Activated naive CD4-positive, alpha-beta T cell treated with anti-CD3 and anti-CD28 coated beads for 36 hours (primary cell): Measurements from ENCODE around the gene HPSE2. TPM values are rescaled to one million over a fixed set of nuclear protein-coding genes. Genes with fewer than 3 reads are reported as not detected.

Source experiments
- CTCF ChIA-PET: fragments of 350-600 bp; sonication (Branson Sonifier 250); formaldehyde crosslinking; loops from one replicate; lab custom pipeline; 2021; ENCODE audit warnings: antibody characterized with exemption; lab: Charles Lee
- DNase-seq: peaks from one replicate; pipeline ENCODE4 v3.0.0-alpha.2; 2020
- H3K27ac Mint-ChIP-seq: one replicate; pipeline ENCODE4 v1.8.0; 2021; ENCODE audit warnings: mild to moderate bottlenecking, mixed read lengths
- H3K27me3 Mint-ChIP-seq: one replicate; pipeline ENCODE4 v1.8.0; 2021; ENCODE audit warnings: low read depth, mixed read lengths
- H3K36me3 Mint-ChIP-seq: one replicate; pipeline ENCODE4 v1.8.0; 2021; ENCODE audit warnings: low read depth, mixed read lengths
- H3K4me1 Mint-ChIP-seq: one replicate; pipeline ENCODE4 v1.8.0; 2021; ENCODE audit warnings: low read depth, mixed read lengths
- H3K4me3 Mint-ChIP-seq: one replicate; pipeline ENCODE4 v1.8.0; 2021; ENCODE audit warnings: mild to moderate bottlenecking, moderate library complexity, mixed read lengths
- H3K9me3 Mint-ChIP-seq: one replicate; pipeline ENCODE4 v1.8.0; 2021; ENCODE audit warnings: mixed read lengths
- intact Hi-C: fragments of 100-400 bp; cut with micrococcal nuclease; formaldehyde crosslinking; loops from one replicate; pipeline ENCODE4 v1.15.1; 2023
- total RNA-seq, 2 experiments: library from RNA; stranded (reverse); gene quantifications; one replicate each; pipeline ENCODE4 v1.2.3, GENCODE V29; 2021

HPSE2 gene
- total RNA-seq, 2 experiments from 2014 or later = not detected

DNA sequence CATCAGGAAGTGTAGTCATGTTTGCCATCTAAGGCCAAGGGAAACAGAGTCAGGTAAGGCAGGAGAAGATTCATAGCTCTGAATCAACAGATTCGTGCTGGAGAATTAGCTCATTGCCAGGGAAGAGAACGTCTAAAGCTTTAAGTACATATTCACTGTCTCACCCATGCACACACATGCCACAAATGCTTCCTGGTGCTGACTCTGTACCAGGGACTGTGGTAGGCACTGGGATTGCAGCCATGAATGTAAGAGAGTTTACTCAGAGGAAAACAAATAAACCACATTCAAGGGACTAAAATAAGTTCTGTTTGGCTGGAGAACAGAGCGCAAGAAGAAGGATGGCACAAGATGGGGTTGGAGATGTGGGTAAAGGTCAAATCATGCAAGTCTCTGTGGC is 699.1 kb downstream of the HPSE2 start:
- Mint-ChIP-seq H3K27me3 (peaks cover 5% of the 10 kb centered on the region), H3K27ac (no peak overlapping the region), H3K4me3 (no peak overlapping the region), H3K9me3 (no peaks in the 10 kb centered on the region), H3K36me3 (no peaks in the 10 kb centered on the region), H3K4me1 (no peaks in the 10 kb centered on the region)
- intact Hi-C loops = no loop called here
- DNase-seq = no peak
- CTCF ChIA-PET = interaction anchor here (0.5 kb wide), 1 partner anchor 168 kb away, joined by 3 read pairs; no protein-coding TSS in a partner anchor

DNA sequence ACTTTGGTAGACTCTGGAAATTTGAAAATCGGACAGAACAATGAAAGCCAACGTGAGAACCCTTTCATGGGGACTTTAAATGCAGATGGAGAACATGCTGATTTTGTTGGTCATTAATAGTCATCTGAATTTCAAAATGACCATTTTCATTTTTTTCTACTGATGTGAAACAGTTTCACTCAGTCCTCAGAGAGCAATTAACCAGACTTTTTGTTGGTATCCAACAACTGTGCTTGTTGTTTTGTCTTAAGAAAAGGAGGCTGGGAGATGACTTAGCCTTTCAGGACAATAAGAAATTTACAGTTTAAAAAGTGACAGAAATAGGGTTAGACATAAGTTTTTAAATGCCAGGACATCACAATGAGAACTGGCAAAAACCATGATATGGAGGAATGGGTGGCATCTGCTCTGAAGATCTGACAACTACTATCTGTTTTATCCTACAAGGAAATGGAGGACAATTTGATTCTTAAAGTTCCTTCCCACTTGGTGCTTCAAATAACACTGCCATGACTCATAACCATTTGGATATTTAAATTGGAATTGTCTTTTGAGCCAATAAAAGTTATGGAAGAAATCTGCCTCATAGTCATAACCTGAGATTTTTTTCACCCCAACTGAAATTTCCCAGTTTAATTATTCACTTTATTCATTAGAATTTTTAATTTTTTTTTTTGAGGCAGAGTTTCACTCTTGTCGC is 701.8 kb downstream of the HPSE2 start:
- H3K27ac Mint-ChIP-seq = no peak overlapping the region
- no peak for DNase-seq
- intact Hi-C loops = no loop called here
- CTCF ChIA-PET = no interaction called here
- H3K4me3 Mint-ChIP-seq = no peak overlapping the region
- H3K9me3 Mint-ChIP-seq = no peaks in the 10 kb centered on the region
- H3K36me3 Mint-ChIP-seq = no peaks in the 10 kb centered on the region
- H3K4me1 Mint-ChIP-seq = no peaks in the 10 kb centered on the region
- peaks cover 3% of the 10 kb centered on the region for H3K27me3 Mint-ChIP-seq

DNA sequence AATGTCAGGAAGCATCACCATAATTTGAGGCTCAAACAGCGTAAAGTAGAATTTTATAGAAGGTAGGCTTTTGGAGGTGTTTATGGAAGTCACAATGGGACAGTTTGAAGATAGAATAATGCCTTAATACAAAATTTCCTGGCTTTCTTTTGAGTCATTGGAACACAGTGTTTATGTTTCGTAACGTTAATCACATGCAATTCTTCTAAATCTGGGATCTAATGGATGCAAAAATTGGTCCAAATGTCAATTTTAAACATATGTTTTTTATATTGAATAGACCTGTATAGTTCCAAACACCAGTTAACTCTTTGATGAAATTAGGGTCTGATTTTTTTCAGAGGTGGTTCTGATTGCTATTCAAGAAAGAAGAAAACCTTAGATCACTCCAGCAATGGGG is 702.4 kb downstream of the HPSE2 start:
- no peak overlapping the region for H3K4me3 Mint-ChIP-seq
- H3K4me1 Mint-ChIP-seq = no peaks in the 10 kb centered on the region
- H3K27ac Mint-ChIP-seq = no peak overlapping the region
- no peaks in the 10 kb centered on the region for H3K36me3 Mint-ChIP-seq
- CTCF ChIA-PET = no interaction called here
- DNase-seq = no peak
- no peaks in the 10 kb centered on the region for H3K9me3 Mint-ChIP-seq
- peaks cover 5% of the 10 kb centered on the region for H3K27me3 Mint-ChIP-seq
- intact Hi-C loops = no loop called here

DNA sequence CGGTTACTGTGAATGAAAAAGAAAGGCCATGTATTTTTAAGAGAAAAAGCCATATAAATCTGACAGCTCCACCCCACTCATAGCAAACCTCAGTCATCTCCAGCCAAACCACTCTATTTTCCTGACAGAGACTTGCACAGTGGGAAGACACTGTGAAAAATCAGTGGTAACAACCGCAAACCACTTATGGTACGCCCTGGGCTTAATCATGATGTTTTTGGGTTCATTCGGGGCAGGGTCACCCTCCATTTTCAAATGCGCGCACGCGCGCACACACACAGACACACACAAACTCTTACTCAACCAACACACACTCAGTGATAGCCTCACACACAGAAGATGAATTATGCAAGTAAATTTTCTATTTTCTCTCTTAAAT is 706.9 kb downstream of the HPSE2 start:
- Mint-ChIP-seq H3K36me3 (no peaks in the 10 kb centered on the region), H3K27ac (no peak overlapping the region), H3K27me3 (peaks cover 3% of the 10 kb centered on the region), H3K9me3 (no peaks in the 10 kb centered on the region), H3K4me3 (no peak overlapping the region), H3K4me1 (no peaks in the 10 kb centered on the region)
- intact Hi-C loops = no loop called here
- CTCF ChIA-PET = no interaction called here
- no peak for DNase-seq

DNA sequence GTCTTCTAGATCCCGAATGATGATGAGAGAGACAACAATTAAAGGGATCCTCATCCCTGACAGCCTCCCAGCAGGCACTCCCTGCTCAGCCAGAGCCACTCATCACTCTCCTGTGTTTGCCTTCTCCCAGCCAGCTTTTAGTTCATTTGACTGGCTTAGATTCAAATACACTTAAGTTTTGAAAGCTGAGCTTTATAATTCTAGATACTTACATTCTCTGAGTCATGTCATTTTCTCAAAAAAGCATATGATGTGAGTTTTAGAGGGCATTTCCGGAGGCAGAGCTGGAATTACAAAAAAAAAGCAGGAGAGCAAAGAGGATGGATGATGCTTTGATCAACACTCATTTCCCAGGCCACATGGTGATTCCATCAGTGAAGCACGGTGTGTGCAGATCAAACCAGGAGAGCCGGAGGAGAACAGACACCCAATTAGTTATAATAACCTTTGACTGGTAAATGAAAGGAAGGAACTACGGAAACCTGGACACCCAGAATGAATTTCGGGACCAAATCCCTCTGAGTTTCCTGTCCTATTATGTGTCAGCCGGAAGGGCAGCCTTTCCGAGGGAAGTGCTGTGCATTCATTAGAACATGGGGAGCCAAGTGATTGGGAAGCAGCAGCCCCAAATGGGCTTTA is 707.4 kb downstream of the HPSE2 start:
- Mint-ChIP-seq H3K4me3 (no peak overlapping the region), H3K27me3 (peaks cover 3% of the 10 kb centered on the region), H3K4me1 (no peaks in the 10 kb centered on the region), H3K27ac (no peak overlapping the region), H3K36me3 (no peaks in the 10 kb centered on the region), H3K9me3 (no peaks in the 10 kb centered on the region)
- CTCF ChIA-PET = no interaction called here
- intact Hi-C loops = no loop called here
- no peak for DNase-seq

DNA sequence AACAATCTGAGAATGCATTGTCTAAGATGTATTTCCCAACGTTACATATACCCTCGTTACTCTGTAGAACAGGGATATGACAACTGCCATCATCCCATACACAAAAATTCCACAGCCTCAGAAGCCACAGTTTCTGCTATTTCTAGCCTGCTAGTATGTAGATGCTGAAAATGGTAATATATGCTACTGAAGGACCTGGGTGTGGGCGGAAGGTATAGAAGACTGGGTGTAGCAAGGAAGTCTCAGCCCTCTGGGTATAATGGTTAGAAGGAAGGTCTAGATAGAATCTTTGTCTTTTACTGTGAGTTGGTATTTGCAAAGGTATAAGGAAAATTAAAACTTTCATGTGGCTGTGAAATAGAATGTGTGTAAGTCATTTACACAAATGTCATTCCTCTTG is 709.7 kb downstream of the HPSE2 start:
- H3K27ac Mint-ChIP-seq = no peak overlapping the region
- H3K27me3 Mint-ChIP-seq = peaks cover 3% of the 10 kb centered on the region
- H3K36me3 Mint-ChIP-seq = no peaks in the 10 kb centered on the region
- DNase-seq = no peak
- H3K4me3 Mint-ChIP-seq = no peak overlapping the region
- intact Hi-C loops = no loop called here
- no peaks in the 10 kb centered on the region for H3K4me1 Mint-ChIP-seq
- CTCF ChIA-PET = no interaction called here
- no peaks in the 10 kb centered on the region for H3K9me3 Mint-ChIP-seq

DNA sequence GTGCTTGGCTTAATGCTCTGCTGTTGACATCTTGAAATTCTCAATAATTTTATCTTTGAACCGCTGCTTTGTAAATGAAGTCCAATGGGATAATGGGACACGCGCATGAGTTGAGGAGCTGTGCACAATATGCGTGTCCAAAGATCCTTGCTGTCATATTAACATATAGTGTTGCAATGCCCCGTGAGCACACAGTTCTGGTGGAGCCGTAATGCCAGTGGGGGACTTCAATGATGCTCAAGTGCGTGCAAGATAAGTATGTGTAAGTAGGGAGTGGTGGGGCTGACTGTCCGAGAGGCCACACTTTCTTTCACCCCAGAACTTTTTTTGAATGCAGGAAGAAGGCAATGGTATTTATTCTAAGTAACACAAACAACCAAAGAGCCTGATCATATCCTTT is 711.5 kb downstream of the HPSE2 start:
- Mint-ChIP-seq H3K27ac (no peak overlapping the region), H3K36me3 (no peaks in the 10 kb centered on the region), H3K9me3 (no peaks in the 10 kb centered on the region), H3K4me1 (no peaks in the 10 kb centered on the region), H3K27me3 (peaks cover 3% of the 10 kb centered on the region), H3K4me3 (no peak overlapping the region)
- DNase-seq = no peak
- intact Hi-C loops = no loop called here
- CTCF ChIA-PET = no interaction called here

DNA sequence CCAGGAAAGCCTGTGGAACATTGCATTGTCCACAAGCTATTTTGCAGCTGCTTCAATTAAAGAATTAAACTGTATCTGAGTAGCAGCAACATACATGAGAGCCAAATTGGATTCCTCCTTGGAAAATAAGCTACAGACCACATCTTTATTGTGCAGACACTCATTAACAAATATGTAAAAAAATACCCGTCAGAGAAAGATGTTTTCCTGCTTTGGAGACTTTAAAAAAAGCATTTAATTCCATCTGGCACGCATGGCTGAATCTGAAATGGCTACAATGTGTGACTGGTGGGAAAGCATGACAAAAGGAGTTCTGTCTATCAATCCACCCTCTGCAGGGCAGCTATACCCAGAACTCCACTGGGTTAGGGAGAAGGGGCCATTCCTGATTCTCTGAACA is 715.8 kb downstream of the HPSE2 start:
- no peaks in the 10 kb centered on the region for H3K36me3 Mint-ChIP-seq
- no peak overlapping the region for H3K4me3 Mint-ChIP-seq
- CTCF ChIA-PET = interaction anchor here (0.6 kb wide), 1 partner anchor 963 kb away, joined by 3 read pairs; no protein-coding TSS in a partner anchor
- H3K27ac Mint-ChIP-seq = no peak overlapping the region
- no peaks in the 10 kb centered on the region for H3K9me3 Mint-ChIP-seq
- H3K27me3 Mint-ChIP-seq = peaks cover 7% of the 10 kb centered on the region
- intact Hi-C loops = no loop called here
- DNase-seq = no peak
- no peaks in the 10 kb centered on the region for H3K4me1 Mint-ChIP-seq

DNA sequence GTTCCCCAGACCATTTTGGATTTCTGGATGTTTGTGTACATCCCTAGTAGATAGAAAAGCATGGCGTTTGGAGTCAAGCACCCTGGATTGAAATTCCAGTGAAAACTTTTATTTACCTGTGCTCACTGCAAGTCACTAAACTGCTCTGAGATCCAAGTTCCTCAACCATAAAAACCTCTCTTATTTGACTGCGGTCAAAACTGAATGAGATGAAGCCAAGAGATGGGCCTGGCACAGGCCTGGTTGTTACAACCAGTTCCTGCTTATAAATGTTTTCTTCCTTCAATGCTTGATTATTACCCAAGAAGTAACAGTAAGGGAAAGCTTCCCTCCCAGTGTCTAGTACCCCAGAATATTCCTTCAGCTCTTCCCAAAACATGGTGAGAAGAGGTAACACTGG is 718.0 kb downstream of the HPSE2 start:
- Mint-ChIP-seq H3K27ac (no peak overlapping the region), H3K4me3 (no peak overlapping the region), H3K27me3 (peaks cover 7% of the 10 kb centered on the region), H3K36me3 (no peaks in the 10 kb centered on the region), H3K9me3 (no peaks in the 10 kb centered on the region), H3K4me1 (no peaks in the 10 kb centered on the region)
- intact Hi-C loops = no loop called here
- DNase-seq = no peak
- CTCF ChIA-PET = interaction anchor here (0.7 kb wide), 1 partner anchor 49 kb away, joined by 3 read pairs; no protein-coding TSS in a partner anchor

DNA sequence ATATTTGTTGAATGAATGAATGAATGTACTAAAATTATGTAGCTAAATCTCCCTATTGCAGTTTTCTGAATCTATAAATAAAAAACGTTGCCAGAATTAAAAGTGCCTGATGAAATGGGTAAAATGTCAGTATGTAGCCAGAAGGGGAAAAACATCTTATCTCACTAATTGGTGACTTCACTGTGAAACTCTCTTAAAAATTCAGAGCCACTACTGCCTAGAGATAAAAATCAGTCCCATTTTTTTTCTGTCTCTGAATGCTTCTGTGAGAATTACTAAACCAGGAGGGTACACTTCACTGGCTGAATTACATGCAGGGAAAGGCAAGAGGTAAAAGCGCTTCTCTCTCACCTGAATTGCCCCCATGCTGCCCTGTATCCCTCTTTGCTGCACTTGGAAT is 719.3 kb downstream of the HPSE2 start:
- no peaks in the 10 kb centered on the region for H3K36me3 Mint-ChIP-seq
- no peak overlapping the region for H3K4me3 Mint-ChIP-seq
- H3K4me1 Mint-ChIP-seq = no peaks in the 10 kb centered on the region
- peaks cover 7% of the 10 kb centered on the region for H3K27me3 Mint-ChIP-seq
- CTCF ChIA-PET = no interaction called here
- H3K27ac Mint-ChIP-seq = no peak overlapping the region
- no peaks in the 10 kb centered on the region for H3K9me3 Mint-ChIP-seq
- DNase-seq = no peak
- intact Hi-C loops = no loop called here

DNA sequence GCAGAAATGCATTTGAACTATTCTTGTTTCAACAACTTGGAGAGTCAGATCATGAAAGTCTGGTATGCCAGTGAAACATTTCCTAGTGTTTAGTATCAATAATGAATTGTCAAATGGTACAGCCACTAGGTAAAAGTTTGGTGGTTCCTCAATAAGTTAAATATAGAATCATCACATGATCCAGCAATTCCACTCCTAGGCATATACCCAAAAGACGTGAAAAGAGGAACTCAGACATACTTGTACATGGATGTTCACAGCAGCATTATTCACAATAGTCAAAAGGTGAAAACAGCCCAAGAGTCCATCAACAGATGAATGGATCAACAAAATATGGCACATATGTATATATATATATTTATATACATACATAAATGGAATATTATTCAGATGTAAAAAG is 721.9 kb downstream of the HPSE2 start:
- intact Hi-C loops = no loop called here
- Mint-ChIP-seq H3K4me1 (no peaks in the 10 kb centered on the region), H3K9me3 (no peaks in the 10 kb centered on the region), H3K27me3 (peaks cover 12% of the 10 kb centered on the region), H3K27ac (no peak overlapping the region), H3K4me3 (no peak overlapping the region), H3K36me3 (no peaks in the 10 kb centered on the region)
- CTCF ChIA-PET = no interaction called here
- no peak for DNase-seq

DNA sequence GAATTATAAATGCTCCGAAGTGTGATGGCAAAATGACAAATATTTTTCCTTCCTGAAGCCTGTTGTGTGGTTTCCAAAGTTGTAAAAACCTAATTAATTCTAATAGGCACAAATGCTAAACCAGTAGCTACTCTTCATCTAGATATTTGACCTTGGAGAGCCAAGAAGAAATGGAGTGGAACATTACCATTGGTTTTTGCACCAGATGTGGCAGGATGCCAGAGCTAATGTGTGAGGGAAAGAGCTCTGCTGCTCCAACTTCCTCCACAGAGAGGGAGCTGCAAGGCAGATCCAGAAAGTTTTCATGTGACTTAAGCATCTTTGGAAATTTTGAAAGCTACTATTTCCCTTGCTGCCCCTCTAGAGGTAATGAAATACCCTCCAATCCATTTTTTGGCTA is 723.8 kb downstream of the HPSE2 start:
- H3K4me1 Mint-ChIP-seq = no peaks in the 10 kb centered on the region
- peaks cover 12% of the 10 kb centered on the region for H3K27me3 Mint-ChIP-seq
- CTCF ChIA-PET = no interaction called here
- intact Hi-C loops = no loop called here
- DNase-seq = no peak
- H3K4me3 Mint-ChIP-seq = no peak overlapping the region
- no peaks in the 10 kb centered on the region for H3K36me3 Mint-ChIP-seq
- no peaks in the 10 kb centered on the region for H3K9me3 Mint-ChIP-seq
- no peak overlapping the region for H3K27ac Mint-ChIP-seq

DNA sequence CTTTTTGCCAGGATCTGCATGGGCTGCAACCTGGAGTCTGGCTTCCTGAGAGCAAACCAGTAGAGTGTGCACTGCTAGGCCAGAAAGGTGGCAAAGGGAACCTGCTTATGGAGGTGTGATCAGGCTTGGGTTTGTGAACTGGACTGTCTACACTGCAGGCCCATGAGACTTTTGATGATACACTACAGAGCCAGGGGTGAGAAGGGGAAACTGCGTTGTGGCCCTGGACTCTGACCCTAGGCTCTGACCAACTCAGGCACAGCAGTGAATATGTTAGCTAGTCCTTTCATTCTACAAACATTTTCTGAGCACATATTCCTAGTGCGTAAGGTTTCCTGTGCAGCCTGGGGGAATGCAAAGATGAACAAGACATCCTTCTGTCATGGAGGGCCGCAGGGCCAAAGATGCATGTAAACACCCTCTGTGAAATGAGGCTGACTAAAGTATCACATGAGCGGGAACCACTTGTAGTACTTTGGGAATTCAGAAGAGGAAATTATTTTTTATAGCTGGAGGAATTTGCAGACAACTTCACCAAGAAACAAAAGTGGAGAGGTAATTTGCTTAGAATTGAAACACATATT is 725.1 kb downstream of the HPSE2 start:
- intact Hi-C loops = no loop called here
- peaks cover 8% of the 10 kb centered on the region for H3K27me3 Mint-ChIP-seq
- no peak overlapping the region for H3K4me3 Mint-ChIP-seq
- CTCF ChIA-PET = no interaction called here
- no peaks in the 10 kb centered on the region for H3K9me3 Mint-ChIP-seq
- H3K36me3 Mint-ChIP-seq = no peaks in the 10 kb centered on the region
- no peak overlapping the region for H3K27ac Mint-ChIP-seq
- no peaks in the 10 kb centered on the region for H3K4me1 Mint-ChIP-seq
- no peak for DNase-seq
